ENCODE results near the gene CHRNA9. TPM values are rescaled to one million over a fixed set of nuclear protein-coding genes. Genes with fewer than 3 reads are reported as not detected.
"Not testable (repeated sequence)": the region's sequence is repeated elsewhere in the genome, so short reads cannot be mapped to it uniquely, and the experiment has no call there.

The CHRNA9 gene
- total RNA-seq (2014; rRNA removed; shearing (Covaris generic)): 0.48 and 0.59 TPM in 2 replicates

DNA sequence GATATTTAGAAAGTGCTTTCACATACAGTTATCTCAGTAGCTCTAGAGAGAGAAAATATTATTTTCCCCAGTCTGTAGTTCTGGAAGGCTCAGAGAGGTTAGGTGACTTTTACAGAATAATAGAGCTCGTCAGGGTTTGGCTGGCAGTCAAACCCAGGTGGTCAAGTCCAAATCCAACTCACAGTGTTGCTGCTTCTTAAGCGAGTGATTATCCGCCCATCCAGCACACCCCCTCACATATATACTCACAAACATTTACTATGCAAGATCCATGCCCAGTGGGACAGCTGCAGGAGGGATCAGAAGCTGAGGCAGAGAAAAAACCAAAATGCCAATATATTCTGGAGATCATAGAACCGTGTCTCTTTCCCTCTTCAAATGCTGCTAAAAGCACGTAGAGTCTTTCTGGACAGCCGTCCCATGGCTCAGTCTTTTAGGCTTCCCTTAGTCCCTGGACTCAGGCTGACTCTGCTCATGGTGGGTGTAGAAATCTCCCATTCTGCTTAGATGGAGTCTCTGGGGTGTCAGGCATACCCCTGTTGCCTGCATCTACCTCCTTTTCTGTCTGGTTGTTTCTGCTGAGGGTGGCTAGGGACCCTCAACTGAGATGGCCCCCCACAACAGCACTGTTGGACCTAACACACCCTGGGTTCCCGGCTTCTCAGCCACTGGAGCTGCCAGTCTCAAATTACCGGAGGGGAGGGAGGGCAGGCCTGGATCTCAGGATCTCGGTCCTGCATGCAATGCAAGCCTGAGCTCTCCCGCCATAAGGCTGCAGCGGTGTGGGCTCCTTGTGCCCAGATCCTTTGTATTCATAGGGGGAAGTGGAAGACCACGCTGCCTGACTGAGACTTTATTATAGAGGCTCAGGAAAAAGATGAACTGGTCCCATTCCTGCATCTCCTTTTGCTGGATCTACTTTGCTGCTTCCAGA is at the start of gene CHRNA9:
Gene CHRNA9 (plus strand): TSS at position 743 of the 934 bp plus-strand sequence. CDS start 135 bp downstream, at position 878.
- no peak for DNase-seq (ENCODE audit: low read depth)

DNA sequence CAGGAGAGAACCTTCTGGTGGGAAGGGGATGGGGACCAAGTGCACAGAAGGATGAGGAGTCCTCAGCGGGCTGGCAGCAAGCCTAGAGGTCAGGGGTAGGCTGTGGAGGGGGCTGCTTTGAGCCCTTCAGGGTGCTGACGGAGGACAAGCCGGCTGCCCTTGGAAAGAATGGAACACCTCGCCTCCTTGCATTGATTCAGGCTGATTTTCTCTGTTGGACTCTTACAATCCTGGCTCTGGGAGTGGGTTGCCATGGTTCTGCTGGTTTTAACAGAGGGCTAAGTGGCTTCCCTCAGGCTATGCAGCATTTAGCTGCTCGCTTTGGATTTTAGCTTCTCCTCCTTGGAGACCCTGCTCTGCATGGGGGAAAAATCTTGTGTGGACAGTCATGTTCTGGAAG is 49.4 kb upstream of the CHRNA9 start:
- DNase-seq (ENCODE audit: low read depth): no peak

DNA sequence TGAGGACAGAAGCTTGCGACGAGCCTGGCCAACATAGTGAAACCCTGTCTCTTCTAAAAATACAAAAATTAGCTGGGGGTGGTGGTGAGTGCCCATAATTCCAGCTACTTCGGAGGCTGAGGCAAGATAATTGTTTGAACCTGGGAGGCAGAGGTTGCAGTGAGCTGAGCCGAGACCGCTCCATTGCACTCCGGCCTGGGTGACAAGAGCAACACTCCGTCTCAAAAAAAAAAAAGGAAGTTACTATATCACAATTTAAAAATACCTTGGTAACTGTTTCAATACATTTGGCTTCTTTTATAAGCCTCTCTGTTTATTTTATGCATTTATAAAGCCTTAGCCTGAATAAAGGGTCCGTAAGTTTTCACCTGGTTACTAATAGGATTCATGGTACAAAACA is 46.6 kb upstream of the CHRNA9 start:
- DNase-seq (ENCODE audit: low read depth): no peak

DNA sequence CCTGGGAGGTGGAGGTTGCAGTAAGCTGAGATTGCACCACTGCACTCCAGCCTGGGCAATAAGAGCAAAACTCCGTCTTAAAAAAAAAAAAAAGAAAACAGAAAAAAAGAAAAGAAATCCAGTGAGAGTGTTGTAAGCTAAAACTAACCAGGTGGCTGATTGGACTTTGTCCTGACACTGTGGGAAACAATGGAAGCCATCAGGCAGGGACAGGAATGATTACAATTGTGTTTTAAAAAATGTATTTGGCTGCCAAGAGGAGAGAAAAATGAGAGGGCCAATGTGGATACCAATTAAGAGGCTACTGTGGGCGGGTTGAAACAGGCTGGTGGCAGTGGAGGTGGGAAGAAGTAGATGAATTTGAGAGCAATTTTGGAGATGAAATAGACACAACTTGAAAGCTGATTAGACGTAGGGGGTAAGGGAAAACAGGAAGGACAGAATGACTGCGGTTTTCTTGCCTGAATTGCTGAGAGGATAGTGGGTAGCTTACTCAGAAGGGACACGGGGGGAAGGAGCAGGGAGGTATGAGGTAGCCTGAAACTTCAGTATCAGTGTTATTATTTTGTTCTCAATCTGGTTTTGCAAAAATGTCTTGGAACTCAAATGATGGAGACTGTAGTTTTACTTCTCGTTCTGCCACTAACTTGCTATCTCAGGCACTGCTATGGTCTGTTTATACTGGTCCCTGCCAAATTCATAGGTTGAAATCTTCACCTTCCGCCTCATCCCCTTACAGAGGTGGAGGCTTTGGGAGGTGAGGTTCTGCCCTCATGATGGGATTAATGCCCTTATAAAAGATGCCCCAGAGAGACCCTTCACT is 45.6 kb upstream of the CHRNA9 start:
- peak; percentile 74 for DNase-seq (ENCODE audit: low read depth)

- DNase-seq (ENCODE audit: low read depth): peak; percentile 93
Observed at GRCh38 chr4:40290611-40291186, 44.4 kb upstream of the CHRNA9 start.

GRCh38 chr4:40292313-40292759 is 42.8 kb upstream of the CHRNA9 start:
- peak; percentile 76 for DNase-seq (ENCODE audit: low read depth)

DNA sequence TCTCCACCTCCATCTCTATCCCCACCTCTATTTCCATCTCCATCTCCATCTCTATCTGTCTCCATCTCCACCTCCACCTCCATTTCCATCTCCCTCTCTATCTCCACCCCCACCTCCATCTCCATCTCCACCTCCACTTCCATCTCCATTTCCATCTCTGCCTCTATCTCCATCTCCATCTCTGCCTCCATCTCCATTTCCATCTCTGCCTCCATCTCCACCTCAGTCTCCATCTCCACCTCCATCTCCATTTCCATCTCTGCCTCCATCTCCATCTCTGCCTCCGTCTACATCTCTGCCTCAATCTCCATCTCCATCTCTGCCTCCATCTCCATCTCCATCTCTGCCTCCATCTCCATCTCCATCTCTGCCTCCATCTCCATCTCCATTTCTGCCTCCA is 40.8 kb upstream of the CHRNA9 start:
- no peak for DNase-seq (ENCODE audit: low read depth)

- DNase-seq (ENCODE audit: low read depth): not testable (repeated sequence)
Observed at GRCh38 chr4:40295030-40295429, 40.1 kb upstream of the CHRNA9 start.

GRCh38 chr4:40295572-40295971 is 39.6 kb upstream of the CHRNA9 start:
- DNase-seq (ENCODE audit: low read depth): no peak

GRCh38 chr4:40299126-40299525 is 36.0 kb upstream of the CHRNA9 start:
- no peak for DNase-seq (ENCODE audit: low read depth)

DNA sequence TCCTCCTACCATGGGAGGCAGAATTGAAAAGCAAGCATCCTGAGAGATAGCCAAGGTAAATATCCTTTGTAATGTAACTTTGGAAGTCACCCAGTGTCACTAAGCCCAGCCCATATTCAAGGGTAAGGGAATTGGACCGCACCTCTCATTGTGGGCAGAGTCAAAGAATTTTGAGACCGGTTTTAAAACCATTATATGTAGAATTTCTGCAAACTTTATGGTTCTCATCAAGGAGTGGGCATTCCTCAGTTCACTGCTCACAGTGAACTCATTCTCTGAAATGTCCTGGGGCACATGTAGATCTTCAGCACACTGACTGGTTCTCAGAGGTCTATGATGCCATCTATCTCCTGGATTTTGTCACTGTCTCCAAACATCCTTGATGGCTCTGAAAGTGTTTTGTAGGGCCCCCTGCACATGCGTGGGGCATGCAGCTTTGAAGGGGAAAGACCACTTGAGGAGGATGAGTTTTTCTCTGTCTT is 35.3 kb upstream of the CHRNA9 start:
- DNase-seq (ENCODE audit: low read depth): peak; percentile 50

- DNase-seq (ENCODE audit: low read depth): no peak
Observed at GRCh38 chr4:40300371-40301162, 34.6 kb upstream of the CHRNA9 start.

GRCh38 chr4:40301603-40302002 is 33.5 kb upstream of the CHRNA9 start:
- DNase-seq (ENCODE audit: low read depth): no peak

DNA sequence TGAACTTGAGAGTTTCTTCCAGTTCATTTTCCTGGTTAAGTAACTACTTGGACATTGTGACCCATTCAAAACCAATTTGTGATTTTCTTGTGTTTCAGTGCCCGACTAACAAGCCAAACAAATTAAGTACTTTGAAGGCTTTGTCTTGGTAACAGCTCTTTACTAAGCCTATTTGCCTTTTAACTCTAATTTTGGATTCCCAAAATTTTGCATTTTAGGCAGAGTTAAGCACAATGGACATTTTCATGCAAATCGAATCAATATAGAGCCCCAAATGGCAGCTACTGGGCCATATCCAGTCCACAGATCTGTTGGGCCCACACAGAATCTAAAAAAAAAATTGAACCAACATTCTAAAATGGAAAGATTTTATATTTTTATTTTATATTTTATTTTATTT is 31.4 kb upstream of the CHRNA9 start:
- DNase-seq (ENCODE audit: low read depth): no peak

- no peak for DNase-seq (ENCODE audit: low read depth)
Observed at GRCh38 chr4:40305328-40306170, 29.6 kb upstream of the CHRNA9 start.

DNA sequence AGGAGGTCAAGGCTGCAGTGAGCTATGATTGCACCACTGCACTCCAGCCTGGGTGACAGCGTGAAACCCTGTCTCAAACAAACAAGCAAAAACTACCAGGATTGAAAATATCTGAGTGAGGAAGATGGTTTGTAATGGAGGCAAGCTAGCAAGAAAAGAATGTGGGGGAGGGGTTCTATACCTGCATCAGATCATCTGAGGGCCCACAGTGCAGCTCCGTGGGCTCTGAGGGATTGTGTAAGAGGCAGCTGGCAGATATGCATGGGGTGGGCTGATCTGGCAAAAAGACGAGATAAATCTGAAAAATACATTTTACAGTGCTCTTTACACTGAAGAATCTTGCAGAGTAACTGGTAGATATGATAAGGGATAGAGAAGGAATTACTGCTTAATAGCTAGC is 28.9 kb upstream of the CHRNA9 start:
- DNase-seq (ENCODE audit: low read depth): no peak

DNA sequence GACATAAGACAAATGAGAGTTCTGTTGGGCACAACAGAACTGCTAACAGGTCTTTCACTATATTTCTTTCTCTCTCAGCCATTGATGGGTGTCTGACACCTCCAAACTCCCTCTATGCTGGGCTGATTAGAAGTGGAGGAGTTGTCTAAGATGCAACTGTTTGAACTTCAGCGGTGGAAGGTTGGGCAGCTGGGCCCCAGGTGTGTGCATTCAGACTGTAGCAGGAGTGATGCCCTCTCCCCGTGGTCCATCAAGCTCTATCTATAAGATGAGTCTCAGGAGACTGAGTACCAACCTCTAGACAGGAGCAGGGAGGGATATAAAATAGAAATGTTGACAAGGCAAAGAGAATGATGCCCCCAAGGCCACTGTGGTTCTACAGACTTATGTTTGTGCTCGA is 28.2 kb upstream of the CHRNA9 start:
- no peak for DNase-seq (ENCODE audit: low read depth)

- DNase-seq (ENCODE audit: low read depth): no peak
Observed at GRCh38 chr4:40307627-40308497, 27.3 kb upstream of the CHRNA9 start.

GRCh38 chr4:40308528-40309122 is 26.5 kb upstream of the CHRNA9 start:
- no peak for DNase-seq (ENCODE audit: low read depth)

All from RPMI7951 (cell line).